ENCODE results near the gene UBE2E3. TPM values are rescaled to one million over a fixed set of nuclear protein-coding genes. Genes with fewer than 3 reads are reported as not detected.

Gene UBE2E3
- total and polyA plus RNA-seq, 2 experiments from 2014 or later = 111 to 112 TPM

DNA sequence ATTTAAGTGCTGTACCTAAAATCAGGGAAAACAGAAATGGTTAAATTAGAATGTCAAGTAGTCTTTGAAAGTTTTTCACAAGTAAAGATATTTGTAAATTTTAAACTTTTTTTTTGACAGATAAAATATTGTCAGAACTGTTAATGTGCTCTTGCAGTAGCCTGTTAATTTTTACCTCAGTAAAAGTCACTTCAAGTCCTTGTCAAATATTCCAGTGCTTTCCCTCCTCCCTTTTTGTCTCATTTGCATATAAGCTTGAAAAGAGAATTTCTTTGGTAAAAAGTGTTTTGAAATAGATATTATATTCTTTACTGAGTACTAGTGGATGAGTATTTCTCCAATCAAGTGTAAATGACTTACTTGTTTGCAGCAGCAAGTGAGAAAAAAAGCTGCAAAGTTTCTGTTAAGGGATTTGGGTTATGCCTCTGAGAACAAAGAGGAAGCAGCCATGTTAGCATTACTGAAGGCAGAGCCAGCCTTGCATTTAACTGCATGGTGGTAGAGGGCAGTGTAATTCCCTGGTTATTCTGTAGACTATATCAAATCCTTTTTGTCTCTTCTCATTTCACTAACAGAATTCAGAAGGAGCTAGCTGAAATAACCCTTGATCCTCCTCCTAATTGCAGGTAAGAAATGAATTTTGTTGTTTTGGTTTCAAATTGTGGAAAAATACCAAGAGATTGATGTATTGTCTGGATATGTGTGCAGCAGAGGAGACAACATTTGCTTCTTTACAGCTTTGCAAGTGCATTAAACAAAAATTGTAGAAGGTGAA, 3.2 kb downstream of the UBE2E3 start:
- Mint-ChIP-seq H3K4me1 (peaks cover 64% of the 10 kb centered on the region), H3K27ac (peak overlapping the region; percentile 93), H3K4me3 (peak overlapping the region; percentile 66), H3K36me3 (ENCODE audit: low read depth) (peaks cover 27% of the 10 kb centered on the region), H3K27me3 (ENCODE audit: insufficient read depth, low read depth, poor library complexity) (peaks cover 4% of the 10 kb centered on the region), H3K9me3 (peaks cover 3% of the 10 kb centered on the region; the same call in 1 of the 3 replicates)
- Histone ChIP-seq H2AFZ (no peak overlapping the region), H3K4me2 (peak overlapping the region; percentile 92), H4K20me1 (replicated peaks; ENCODE audit: insufficient read depth) (no peaks in the 10 kb centered on the region), H3K79me2 (replicated peaks; ENCODE audit: insufficient read depth) (peaks cover 68% of the 10 kb centered on the region), H3K36me3 (ENCODE audit: insufficient read depth) (no peaks in the 10 kb centered on the region; the same call in 1 of the 2 replicates), H3K9me2 (ENCODE audit: insufficient read depth) (no peaks in the 10 kb centered on the region), H3F3A (replicated peaks; ENCODE audit: low read depth) (no peaks in the 10 kb centered on the region), H3K4me3 (peak overlapping the region; percentile 92), H3K4me1 (ENCODE audit: insufficient read depth) (peaks cover 72% of the 10 kb centered on the region), H3K27ac (ENCODE audit: low read depth) (peak overlapping the region; percentile 84), H3K27me3 (ENCODE audit: insufficient read depth) (no peaks in the 10 kb centered on the region)
- ATAC-seq = peak; percentile 50
- peak; percentile 75 for DNase-seq (ENCODE audit: low spot score)
- TF ChIP-seq ZNF331 (CRISPR knock-in tag; IDR thresholded peaks at IDR 0.05; ENCODE audit: low read depth) = no peak
- TF ChIP-seq, protein P1, sequence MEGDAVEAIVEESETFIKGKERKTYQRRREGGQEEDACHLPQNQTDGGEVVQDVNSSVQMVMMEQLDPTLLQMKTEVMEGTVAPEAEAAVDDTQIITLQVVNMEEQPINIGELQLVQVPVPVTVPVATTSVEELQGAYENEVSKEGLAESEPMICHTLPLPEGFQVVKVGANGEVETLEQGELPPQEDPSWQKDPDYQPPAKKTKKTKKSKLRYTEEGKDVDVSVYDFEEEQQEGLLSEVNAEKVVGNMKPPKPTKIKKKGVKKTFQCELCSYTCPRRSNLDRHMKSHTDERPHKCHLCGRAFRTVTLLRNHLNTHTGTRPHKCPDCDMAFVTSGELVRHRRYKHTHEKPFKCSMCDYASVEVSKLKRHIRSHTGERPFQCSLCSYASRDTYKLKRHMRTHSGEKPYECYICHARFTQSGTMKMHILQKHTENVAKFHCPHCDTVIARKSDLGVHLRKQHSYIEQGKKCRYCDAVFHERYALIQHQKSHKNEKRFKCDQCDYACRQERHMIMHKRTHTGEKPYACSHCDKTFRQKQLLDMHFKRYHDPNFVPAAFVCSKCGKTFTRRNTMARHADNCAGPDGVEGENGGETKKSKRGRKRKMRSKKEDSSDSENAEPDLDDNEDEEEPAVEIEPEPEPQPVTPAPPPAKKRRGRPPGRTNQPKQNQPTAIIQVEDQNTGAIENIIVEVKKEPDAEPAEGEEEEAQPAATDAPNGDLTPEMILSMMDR (conservative IDR thresholded peaks at IDR 0.05; ENCODE audit: low read depth in 2 of 2) = peak; percentile 40 to 51

DNA sequence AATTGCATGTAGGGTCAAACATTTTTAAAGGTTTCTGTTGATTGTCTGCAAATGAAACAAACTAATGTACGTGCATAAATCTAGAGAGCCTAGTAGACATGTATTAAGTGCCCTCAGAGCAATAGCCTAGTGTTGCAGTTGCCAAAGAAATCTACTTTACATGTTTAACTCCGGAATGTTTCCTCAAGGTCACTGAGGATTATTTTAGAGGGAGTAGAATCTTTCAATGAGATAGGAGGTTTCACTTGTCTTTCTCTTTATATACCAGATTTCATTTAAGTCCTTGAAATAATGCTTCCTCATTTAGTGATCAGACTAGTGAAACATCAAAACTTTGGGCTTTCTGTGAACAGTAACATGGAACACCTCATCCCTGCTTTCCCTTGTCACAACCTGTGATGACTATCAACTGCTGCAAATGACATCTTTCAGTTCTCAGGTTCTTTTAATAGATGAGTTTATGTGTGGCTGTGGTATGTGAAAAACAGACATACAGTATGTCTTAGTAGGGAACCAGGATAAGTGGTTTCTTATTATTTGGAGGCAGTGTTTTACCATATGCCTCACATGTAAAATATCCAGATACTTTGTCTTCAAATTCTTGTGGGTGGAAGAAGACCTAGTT, 5.5 kb downstream of the UBE2E3 start:
- H4K20me1 ChIP-seq (replicated peaks; ENCODE audit: insufficient read depth) = peaks cover 4% of the 10 kb centered on the region; the same call in 1 of the 2 replicates
- ATAC-seq (no peak), DNase-seq (ENCODE audit: low spot score) (no peak)
- Mint-ChIP-seq H3K9me3 (peaks cover 3% of the 10 kb centered on the region; the same call in 1 of the 3 replicates), H3K4me3 (no peak overlapping the region; the same call in 2 of the 3 replicates), H3K4me1 (peaks cover 67% of the 10 kb centered on the region), H3K27me3 (ENCODE audit: insufficient read depth, low read depth, poor library complexity) (peaks cover 4% of the 10 kb centered on the region), H3K36me3 (ENCODE audit: low read depth) (peaks cover 31% of the 10 kb centered on the region), H3K27ac (no peak overlapping the region)
- no peaks in the 10 kb centered on the region for H3K27me3 ChIP-seq (ENCODE audit: insufficient read depth)
- peak overlapping the region; percentile 25 for H3K4me2 ChIP-seq
- H3K27ac ChIP-seq (ENCODE audit: low read depth) = no peak overlapping the region
- no peaks in the 10 kb centered on the region; the same call in 1 of the 2 replicates for H3K36me3 ChIP-seq (ENCODE audit: insufficient read depth)
- H3K4me1 ChIP-seq (ENCODE audit: insufficient read depth) = peaks cover 72% of the 10 kb centered on the region
- no peak overlapping the region for H3K4me3 ChIP-seq
- no peaks in the 10 kb centered on the region for H3F3A ChIP-seq (replicated peaks; ENCODE audit: low read depth)
- peaks cover 91% of the 10 kb centered on the region for H3K79me2 ChIP-seq (replicated peaks; ENCODE audit: insufficient read depth)
- no peak overlapping the region for H2AFZ ChIP-seq
- no peaks in the 10 kb centered on the region for H3K9me2 ChIP-seq (ENCODE audit: insufficient read depth)
- TF ChIP-seq EZH2phosphoT487 (IDR thresholded peaks at IDR 0.05; ENCODE audit: unreplicated experiment) (no peak), EZH2 (IDR thresholded peaks at IDR 0.05; ENCODE audit: low read depth, unreplicated experiment) (no peak), POLR2AphosphoS5 (IDR thresholded peaks at IDR 0.05; ENCODE audit: low read depth) (no peak), ZNF331 (CRISPR knock-in tag; IDR thresholded peaks at IDR 0.05; ENCODE audit: low read depth) (no peak), JUNB (IDR thresholded peaks at IDR 0.05; ENCODE audit: unreplicated experiment) (no peak), CREB1 (CRISPR knock-in tag; IDR thresholded peaks at IDR 0.05; ENCODE audit: low read depth) (no peak)
- TF ChIP-seq, protein P2, sequence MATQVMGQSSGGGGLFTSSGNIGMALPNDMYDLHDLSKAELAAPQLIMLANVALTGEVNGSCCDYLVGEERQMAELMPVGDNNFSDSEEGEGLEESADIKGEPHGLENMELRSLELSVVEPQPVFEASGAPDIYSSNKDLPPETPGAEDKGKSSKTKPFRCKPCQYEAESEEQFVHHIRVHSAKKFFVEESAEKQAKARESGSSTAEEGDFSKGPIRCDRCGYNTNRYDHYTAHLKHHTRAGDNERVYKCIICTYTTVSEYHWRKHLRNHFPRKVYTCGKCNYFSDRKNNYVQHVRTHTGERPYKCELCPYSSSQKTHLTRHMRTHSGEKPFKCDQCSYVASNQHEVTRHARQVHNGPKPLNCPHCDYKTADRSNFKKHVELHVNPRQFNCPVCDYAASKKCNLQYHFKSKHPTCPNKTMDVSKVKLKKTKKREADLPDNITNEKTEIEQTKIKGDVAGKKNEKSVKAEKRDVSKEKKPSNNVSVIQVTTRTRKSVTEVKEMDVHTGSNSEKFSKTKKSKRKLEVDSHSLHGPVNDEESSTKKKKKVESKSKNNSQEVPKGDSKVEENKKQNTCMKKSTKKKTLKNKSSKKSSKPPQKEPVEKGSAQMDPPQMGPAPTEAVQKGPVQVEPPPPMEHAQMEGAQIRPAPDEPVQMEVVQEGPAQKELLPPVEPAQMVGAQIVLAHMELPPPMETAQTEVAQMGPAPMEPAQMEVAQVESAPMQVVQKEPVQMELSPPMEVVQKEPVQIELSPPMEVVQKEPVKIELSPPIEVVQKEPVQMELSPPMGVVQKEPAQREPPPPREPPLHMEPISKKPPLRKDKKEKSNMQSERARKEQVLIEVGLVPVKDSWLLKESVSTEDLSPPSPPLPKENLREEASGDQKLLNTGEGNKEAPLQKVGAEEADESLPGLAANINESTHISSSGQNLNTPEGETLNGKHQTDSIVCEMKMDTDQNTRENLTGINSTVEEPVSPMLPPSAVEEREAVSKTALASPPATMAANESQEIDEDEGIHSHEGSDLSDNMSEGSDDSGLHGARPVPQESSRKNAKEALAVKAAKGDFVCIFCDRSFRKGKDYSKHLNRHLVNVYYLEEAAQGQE (IDR thresholded peaks at IDR 0.05; ENCODE audit: unreplicated experiment) = no peak
- TF ChIP-seq, protein P1 (conservative IDR thresholded peaks at IDR 0.05; ENCODE audit: low read depth in 2 of 2) = no peak

All from GM23338 (cell line).